ENCODE results near the gene PXT1.
"Not testable (repeated sequence)": the region's sequence is repeated elsewhere in the genome, so short reads cannot be mapped to it uniquely, and the experiment has no call there.

PXT1 gene

DNA sequence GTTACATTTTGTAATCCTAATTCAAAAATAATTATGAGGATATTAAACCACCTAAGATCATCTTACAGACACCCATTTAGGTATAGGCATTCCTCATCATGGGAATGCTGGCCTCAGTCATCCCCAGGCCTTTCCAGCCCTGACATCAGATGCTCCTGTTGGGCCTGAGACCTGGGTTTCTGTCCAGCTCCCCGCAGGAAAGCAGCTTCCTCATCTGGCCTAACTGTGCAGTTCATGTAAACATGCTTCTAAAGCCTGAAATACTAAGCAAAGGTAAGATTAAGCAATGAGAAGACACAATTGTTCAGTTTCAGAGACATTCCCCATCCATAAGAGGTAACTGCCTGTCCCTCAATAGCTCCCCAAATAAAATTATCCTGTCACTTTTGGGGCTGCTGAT, 74.2 kb downstream of the PXT1 start:
- no peak for DNase-seq

DNA sequence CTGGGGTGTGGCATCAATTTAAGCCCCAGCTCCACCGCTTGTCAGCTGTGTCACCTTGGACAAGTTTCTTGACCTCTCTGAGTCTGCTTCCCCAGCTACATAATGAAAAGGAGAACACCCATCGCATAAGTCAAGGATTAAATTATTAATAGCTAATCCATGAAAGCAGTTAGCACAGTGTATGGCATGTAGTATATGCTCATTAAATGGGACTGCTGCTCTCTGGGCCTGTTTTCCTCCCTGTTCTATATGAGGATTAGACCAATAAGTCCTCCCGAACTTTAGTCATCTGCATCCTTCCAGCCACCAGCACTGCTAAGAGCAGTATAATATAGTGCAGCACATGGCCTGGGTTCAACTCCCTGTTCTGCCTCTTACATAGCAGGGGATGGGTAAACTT, 74.9 kb downstream of the PXT1 start:
- DNase-seq: no peak

DNA sequence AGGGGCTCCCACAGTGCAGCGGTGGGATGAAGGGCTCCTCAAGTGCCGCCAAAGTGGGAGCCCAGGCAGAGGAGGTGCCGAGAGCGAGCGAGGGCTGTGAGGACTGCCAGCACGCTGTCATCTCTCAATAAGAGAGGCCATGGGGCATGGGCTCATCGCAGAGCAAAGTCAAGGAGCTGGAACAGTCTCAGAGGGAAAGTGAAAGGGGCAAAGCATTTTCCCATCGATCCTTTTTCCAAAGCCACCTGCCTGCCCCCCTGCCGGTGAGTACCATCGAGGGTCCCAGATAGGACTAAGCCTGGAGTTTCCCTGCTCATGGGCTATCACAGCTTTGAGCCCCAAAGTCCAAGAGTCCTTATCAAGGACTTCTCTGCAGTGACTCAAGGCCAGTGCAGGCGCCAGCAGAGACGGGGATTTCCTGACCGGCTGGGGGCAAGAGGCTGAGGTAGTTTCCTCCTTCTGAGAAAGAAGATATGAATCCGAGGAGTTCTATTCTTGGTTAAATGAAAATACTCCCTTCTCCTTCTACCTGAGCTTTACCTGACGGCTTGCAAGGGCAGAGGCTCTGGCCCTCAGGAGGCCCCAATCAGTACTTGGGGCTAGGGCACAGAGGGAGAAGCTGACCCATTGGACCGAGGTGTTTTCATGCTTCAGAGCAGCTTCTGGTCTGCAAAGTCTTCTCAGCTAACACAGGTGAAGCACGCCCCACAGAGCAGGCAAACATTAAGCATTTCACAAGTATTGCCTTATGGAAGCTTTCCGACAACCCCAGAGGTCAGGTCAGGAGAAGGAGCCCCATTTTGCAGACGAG, 77.8 kb downstream of the PXT1 start:
- no peak for DNase-seq

DNA sequence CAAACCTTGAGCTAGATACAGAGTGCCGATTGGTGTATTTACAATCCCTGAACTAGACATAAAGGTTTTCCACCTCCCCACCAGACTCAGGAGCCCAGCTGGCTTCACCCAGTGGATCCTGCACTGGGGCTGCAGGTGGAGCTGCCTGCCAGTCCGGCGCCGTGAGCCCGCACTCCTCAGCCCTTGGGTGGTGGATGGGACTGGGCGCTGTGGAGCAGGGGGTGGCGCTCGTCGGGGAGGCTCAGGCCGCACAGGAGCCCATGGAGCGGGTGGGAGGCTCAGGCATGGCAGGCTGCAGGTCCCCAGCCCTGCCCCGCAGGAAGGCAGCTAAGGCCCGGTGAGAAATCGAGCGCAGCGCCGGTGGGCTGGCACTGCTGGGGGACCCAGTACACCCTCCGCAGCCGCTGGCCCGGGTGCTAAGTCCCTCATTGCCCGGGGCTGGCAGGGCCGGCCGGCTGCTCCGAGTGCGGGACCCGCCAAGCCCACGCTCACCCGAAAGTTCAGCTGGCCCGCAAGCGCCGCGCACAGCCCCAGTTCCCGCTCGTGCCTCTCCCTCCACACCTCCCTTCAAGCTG, 78.5 kb downstream of the PXT1 start:
- DNase-seq: not testable (repeated sequence)

DNA sequence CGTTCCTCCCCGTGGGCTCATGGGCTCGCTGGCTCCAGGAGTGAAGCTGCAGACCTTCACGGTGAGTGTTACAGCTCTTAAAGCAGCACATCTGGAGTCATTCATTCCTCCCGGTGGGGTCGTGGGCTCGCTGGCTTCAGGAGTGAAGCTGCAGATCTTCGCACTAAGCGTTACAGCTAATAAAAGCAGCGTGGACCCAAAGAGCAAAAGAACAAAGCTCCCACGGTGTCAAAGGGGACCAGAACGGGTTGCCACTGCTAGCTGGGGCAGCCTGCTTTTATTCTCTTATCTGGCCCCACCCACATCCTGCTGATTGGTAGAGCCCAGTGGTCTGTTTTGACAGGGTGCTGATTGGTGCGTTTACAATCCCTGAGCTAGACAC, 79.3 kb downstream of the PXT1 start:
- not testable (repeated sequence) for DNase-seq

DNA sequence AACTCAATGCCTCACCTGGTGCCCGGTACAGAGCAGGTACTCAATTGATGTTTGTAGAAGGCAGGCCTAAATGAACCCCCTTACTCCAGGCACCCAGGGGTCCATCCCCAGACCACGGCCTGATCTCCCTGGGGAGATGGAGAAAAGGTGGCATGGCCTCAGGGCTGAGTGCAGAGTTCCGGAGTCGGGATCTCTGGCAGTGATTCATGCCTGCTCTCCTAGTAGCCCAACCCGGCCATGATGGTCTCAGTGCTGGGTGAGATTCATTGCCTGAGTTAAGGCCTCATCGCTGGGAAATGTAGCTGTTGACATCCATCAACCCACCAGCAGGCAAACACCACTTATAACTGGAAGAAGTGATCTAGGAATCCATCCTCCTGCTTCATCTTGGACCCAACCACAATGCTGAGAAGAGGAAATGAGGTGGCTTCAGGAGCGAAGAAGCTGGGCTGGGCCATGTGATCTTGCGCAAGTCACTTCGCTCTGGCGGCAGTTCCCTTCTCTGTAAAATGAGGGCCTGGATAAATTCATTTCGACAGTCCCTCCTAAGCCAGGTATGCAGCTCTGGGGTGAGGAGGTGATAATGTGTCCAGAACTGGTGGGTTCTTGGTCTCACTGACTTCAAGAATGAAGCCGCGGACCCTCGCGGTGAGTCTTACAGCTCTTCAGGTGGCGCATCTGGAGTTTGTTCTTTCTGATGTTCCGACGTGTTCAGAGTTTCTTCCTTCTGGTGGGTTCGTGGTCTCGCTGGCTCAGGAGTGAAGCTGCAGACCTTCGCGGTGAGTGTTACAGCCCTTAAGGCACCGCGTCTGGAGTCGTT, 79.9 kb downstream of the PXT1 start:
- DNase-seq: no peak

DNA sequence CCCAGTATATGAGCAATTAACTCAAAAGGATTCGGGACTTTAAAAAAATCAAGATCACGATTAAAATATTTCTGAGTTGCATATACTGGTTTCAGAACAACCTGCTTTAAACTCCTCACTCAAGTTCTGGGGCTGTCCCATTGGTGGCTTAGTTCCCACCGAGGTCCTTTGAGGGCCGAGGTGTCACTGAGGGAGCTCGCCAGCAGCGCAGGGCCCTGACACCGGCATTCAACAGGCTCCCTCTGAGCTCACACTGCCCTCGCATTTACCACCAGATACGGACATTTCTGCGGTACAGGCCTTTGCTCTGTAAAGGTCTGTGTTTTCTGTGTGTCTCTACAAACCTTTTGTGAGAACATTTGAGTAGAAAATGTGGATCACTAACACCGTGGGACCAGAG, 81.6 kb downstream of the PXT1 start:
- no peak for DNase-seq

DNA sequence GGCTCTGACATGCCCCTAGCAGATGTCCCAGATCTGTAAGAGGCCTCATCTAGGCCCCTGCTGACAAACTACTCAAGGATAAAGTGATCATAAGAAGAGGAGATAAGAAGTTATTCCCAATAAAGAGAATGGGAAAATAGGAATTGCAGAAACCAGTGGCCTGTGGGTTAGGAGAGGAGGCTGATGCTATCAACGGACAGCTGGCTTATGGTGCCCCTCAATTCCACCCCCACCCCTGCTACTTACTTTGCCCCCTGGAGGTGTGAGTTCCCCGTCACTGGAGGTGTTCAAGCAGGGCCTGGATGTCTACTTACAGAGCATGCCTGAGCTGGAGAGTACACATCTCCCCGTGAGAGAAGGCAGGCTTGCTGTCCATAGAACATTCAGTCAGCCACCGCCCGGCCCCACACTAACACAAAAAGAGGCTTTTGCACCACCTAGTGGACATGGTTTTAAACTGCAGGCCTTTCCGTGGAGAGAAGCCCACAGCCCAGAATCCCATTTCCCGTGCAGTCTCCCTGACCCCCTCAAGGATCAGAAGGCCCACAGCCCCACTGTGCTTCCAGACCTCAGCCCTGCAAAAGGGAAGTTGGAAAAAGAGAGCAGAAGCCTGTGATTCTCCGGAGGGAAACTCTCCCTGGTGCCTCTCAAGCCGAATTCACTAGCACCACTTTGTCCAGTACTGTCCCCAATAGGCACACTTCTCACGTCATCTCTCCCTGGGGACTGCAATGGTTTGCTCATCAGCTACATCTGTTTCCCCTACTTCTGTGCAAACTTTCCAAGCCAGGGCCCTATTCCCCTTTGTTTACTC, 82.2 kb downstream of the PXT1 start:
- DNase-seq: peak; percentile 73 to 84

DNA sequence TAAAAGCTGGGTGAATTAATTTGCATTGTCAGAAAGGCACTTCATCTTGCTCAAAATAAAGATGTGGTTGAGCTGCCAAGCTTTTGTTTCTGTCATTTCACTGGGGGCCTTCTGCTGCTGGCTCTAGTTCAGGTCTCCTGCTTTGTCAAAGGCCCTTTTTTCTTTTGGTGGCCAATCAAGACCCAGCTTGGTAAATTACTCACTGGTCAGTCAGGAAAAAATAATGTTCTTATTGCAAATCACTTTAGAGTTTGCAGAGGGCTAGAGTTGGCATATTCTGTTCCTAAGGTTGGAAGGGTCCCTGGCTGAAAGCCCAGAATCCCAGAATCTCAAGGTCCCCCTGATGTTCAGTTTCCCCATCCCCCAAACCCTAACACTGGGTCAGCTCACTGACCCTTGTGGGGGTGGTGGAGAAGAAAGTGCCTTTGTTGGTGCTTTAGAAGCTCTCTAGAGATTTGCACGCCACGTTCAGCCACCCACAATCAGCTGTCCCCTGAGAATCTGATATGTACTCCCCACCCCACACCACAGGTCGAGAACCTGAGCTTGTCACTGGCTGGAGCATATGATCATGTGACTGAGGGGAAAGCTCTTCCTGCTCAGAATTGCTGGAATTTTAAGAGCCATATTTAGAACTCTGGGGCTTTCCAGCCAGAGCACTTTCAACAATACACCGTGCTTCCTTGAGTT, 84.3 kb downstream of the PXT1 start:
- no peak for DNase-seq

DNA sequence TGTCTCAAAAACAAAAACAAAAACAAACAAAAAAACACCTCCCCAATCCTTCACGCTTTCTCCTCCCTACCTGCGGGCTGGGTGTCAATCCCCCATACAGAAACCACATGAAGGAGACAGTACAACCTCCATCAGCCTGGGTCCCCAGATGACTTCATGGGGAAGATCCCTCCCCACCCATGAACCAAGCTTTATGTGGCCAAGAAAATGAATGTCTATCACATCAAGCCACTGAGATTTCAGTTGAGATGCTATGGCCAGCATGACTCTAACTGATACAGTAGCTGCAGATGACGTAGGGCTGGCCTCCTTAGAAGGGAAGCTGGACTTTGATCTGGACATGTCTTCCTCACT, 84.8 kb downstream of the PXT1 start:
- no peak for DNase-seq

DNA sequence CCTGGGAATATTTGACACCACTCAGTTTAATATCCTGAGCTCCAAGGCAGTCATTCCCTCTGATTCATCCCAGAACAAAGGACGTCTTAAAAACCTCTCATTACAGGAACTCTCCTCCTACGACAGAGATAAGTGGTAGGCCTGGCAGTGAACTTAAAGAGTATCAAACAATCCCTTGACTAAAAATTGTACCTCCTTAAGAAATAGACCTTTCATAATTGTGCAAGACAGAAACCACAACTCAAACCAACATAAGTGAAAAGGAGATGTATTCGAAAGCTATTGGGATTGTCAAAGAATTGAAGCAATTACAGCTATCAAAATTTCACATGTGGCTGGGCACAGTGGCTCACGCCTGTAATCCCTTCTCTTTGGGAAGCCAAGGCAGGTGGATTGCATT, 86.8 kb downstream of the PXT1 start:
- no peak for DNase-seq

DNA sequence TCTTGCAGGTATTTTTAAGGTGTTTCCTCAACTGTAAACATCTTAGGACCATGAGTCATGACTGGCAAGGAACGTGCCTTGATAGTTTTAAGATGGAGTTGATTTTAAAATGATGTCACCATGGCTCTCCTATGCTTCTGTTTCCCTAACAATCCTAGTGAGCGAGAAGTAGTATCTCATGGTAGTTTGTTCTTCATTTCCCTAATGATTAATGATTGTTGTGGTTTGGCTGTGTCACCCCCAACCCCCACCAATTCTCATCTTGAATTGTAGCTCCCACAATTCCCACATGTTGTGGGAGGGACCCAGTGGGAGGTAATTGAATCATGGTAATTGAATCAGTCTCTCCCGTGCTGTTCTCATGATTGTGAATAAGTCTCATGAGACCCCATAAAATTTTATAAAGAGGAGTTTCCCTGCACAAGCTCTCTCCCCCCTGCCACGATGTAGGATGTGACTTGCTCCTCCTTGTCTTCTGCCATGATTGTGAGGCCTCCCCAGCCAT, 89.2 kb downstream of the PXT1 start:
- no peak for DNase-seq

DNA sequence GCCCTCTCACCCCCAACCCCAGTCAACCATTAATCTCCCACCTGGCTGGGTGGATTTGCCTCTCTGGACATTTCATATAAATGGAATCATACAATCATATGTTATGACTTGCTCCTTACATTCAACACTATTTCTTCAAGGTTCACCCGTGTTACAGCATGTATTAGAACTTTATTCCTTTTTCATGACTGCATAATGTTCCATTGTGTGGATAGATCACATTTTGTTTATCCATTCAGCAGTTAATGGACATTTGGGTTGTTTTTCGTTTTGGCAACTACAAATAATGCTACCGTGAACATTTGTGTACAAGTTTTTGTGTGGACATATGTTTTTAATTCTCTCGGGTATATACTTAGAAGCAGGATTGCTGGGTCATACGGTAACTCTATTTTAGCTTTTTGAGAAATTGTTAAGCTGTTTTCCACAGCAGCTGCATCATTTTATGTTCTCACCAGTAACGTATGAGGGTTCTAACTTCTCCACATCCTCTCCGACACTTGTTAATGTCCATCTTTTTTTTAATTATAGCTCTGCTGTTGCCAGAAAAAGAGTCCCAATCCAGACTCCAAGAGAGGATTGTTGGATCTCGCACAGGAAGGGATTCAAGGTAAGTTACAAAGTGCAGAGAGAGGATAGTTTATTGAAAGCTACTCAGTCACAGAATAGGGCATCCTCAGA, 90.0 kb downstream of the PXT1 start:
- DNase-seq: no peak

DNA sequence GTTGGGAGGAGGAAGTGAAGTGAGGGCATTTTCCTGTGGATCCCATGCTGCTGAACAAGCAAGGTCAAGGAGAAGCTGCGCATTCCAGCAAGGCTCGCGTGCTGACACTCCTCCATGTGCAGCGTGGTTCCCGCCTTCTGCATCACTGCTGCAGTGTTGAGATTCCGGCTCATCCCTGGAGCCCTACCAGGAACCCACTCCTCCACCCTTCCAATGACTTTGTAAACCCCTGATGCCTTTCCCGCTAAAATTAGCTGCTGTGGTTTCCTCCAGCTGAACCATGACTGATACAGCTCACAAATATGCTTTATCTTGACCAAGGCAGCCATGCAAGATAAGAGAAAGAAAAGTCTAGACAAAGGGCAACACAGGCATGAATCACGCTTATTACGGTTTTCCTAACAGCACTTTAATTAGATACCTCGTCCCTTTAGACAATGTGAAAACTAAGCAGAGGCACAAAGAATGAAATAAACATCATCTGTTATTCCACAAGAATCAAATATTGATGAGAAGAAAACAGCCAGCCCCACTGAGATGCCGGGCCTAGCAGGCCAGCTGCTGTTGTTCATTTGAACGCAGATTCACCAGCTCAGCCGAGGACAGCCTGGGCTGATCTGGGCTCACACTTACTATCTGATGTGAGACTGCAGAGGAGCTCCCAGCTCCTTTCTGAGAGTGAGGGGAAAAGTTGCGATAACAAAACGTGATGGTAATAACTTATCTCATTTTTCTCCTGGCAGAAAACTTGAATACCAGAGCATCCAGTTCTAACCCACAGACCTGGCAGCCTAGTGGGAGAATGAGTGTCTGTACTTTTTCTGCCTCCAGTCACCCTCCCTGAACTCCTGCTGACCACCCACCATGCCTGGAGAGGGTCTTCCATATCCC, 91.7 kb downstream of the PXT1 start:
- DNase-seq: no peak

DNA sequence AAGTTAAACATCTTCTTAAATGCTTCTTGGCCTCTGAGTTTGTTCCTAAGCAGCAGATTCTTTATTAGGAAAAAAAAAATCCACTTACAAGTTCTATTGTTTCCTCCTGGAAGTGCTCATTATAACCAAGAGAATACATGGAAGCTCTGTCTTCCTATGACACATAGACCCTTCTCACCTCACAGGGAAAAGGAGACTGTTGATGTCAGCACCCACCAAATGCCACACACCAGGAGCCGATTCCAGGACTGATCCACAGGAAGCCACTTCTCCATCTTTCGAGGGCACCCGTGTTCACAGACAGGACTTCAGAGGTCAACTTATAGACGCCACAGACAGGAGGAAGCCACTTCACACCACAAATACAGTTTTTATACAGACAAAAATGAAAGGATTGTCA, 92.6 kb downstream of the PXT1 start:
- no peak for DNase-seq

DNA sequence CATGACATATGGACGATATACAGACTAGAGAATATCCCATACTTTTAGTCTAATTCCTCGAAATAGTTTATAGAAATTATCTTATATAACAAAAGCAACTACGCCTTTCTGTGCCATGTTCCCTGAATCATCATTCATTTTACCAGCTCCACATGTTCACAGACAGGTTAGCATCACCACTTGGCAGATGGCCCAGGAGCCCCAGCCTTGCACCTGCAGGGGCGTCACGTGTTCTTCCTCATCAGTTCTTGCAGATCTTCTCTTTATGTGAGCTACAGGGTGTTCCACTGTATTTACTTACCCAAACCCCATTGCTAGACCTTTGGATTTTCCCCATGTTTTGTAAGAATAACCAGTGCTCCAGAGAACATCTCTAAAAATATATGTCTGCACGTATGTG, 93.4 kb downstream of the PXT1 start:
- DNase-seq: peak; percentile 86 to 89

DNA sequence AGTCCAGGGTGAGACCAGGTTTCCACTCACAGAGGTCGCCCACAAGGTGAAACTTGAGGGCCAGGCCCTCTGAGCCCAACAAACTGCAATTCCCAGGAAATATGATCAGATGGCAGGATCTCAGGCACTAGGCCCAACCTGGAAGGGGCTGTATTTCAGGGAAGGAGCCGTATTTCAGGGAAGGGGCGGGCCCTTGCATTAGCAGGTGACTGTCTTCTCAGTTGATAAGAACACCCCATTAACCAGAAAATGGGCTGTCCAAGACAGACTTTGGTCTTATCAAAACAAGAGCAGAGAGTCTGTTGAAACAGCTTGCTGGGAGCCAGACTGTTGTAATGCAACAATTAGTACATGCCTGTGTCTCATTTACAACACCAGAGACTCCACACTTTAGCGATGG, 95.0 kb downstream of the PXT1 start:
- no peak for DNase-seq

DNA sequence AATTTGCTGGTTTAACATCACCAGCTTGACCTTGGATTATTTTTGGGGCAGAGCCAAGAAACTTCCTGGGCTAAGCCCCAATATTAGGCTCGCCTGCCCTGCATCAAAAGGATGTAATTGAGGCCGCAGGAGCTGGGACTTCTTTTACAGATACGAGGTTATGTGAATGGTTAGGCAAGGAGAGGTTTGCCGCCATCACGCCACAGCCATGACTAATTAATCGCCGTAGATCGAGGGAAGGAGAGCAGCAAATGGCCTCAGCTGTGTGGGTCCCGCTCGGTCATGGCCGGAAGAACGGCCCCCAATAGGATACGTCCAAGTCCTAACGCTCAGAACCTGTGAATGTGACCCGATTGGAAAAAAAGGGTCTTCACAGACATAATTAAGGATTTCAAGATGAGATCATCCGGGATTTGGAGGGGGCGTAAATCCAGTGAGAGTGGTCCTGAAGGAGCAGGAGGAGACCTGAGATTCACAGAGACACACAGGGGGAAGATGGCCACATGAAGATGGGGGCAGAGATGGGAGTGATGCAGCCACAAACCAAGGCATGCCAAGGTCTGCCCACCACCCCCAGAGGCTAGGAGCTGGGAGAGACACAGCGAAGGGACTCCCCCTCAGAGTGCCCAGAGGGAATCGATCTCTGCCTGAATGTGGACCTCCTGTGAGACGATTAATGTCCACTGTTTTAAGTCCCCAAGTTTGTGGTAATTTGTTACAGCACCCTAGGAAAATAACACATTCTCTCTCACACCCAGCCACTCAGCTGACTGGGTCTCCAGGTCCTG, 96.0 kb downstream of the PXT1 start:
- DNase-seq: no peak

DNA sequence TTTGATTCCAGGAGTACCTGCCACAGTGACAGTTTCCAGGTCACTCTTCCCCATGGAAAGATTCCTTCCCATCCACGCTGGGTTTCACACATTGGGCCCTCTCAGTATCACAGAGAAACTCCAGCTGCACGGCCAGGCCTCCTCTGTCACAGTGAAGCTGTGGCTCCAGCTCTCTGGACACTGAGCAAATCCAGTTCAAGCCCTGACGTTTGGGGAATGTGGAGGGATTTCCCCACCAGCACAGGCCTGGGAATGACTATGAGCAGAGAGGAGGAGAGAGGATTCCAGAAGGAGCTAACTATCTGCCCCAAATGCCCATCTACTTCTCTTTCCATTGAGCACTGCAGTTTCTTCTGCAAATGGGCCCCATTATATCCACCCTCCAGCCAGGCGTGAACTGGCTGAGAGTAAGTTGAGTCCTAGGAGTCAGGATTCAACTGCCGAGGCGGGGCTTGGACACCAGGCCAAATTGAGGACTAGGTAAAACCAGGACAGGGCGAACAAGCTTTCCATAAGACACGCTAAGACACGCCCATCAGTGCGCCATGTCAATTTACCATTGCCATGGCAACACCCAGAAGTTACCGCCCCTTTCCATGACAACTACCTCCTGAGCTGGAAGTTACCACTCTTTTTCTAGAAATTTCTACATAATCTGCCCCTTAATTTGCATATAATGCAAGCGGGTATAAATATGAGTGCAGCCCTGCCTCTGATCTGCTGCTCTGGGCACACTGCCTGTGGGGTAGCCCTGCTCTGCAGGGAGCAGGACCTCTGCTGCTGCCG, 96.8 kb downstream of the PXT1 start:
- DNase-seq: no peak

All from SHP77 (cell line).